Hindlimb muscle (tissue), 1 donor: ENCODE data around the gene MGAT4A. TPM values are rescaled to one million over a fixed set of nuclear protein-coding genes. Genes with fewer than 3 reads are reported as not detected.

Experiments
- DNase-seq: peaks from one replicate; pipeline ENCODE4 v3.0.0-alpha.2; 2013
- polyA plus RNA-seq: library from polyadenylated mRNA; unstranded; fragments of 120-200 nt; gene quantifications from one replicate; pipeline ENCODE4 v1.2.1, GENCODE V29; 2013; ENCODE audit not compliant: insufficient read length

MGAT4A gene
- polyA plus RNA-seq, 1 donor: 4.8 TPM

DNA sequence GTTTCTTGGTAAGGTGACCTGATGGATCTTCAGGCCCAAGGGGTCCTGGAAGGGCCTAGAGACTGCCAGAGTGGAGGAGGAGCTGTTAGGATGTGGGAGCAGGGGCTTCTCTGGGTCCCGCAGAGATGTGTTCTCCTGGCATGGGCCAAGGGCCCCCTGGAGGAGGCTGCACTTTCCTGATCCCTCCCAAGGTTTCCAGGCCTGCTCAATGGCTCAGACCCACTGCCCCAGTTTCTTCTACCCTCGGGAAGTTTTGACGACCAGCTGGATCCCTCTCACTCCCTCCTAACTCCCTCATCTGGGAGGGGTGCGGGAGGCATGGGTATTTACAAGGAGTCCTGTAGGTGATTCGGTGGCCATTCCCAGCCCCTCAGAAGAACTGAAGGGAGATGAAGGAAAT is 158.7 kb downstream of the MGAT4A start:
- no peak for DNase-seq

DNA sequence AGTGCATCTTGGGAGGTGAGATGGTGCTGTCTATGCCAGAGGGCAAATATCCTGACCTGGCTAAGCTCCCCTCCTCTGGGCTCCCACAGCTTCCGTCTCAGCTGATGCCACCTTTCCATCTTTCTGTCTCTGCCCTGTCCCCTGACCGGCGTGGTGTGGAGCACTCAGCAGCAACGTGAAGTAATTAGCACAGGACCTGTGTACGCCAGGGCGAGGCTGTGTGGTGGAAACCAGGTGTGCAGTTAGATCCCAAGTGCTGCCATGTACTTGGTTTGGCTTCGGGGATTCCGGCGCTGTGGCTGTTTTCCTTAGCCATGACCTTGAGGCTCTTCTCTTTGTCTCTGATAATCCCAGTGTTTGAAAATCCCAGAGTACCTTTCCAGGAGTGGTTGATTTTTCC is 159.1 kb downstream of the MGAT4A start:
- no peak for DNase-seq

DNA sequence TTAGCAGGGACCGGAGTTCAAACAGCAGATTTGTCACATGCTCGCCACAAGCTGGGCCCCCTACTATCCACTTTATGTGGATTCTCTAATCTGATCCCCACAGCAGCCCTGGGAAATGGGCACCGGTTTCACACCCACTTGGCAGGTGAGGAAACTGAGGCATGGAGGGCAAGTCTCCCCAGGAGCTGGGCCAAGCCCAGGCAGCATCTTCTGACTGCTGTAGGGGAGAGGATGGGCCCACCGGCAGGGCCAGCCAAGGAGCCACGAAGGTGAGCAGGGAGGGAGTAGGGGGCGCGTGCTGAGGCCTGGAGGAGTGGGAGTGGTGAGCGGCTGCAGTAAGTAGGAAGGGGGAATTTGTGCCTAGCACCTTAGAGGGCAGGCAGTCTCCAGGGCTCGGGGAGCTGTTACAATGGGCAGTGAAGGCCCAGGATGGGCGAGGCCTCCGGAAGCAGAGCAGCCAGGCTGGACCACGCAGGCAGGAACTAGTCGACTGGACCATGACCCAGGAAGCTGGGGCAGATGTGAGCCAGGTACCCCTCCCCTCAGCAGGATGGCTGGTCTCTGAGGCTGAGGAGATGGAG is 159.7 kb downstream of the MGAT4A start:
- DNase-seq: no peak

DNA sequence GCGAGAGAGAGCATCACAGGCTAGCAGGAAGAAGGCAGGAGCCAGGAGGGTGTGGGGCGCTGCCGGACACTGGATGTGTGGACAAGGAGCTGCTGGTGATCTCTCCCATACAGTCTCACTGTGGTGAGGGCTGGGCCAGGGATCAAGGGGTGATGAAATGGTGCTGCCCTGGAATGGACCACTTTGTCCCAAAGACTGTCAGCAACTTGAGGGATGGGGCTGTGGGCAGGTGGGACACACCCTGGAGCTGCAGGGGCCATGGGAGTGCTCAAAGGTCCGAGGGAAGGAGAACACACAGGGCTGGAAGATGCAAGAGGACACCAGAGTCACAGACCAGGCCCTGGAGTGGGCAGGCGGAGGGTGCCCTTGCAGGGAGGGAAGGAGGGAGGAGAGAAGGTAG is 160.6 kb downstream of the MGAT4A start:
- no peak for DNase-seq

DNA sequence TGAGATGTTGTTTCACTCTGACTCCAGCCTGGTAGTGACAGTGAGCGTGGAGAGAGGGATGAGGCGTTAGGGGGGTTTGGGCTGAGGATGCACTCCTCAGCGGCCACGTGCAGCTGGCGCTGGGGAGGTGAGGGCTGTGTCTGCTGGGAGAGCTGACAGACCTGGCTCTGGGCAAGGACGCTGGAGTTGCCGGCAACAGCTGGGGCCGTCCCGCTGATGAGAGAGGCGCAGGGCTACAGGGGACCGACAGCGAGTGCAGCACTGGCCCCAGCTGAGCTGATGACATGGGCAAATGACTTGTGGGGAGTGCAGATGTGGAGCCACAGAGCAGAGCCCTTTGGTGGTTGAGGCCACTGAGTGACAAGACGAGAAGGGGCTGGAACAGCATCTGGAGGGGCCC is 161.0 kb downstream of the MGAT4A start:
- DNase-seq: no peak

DNA sequence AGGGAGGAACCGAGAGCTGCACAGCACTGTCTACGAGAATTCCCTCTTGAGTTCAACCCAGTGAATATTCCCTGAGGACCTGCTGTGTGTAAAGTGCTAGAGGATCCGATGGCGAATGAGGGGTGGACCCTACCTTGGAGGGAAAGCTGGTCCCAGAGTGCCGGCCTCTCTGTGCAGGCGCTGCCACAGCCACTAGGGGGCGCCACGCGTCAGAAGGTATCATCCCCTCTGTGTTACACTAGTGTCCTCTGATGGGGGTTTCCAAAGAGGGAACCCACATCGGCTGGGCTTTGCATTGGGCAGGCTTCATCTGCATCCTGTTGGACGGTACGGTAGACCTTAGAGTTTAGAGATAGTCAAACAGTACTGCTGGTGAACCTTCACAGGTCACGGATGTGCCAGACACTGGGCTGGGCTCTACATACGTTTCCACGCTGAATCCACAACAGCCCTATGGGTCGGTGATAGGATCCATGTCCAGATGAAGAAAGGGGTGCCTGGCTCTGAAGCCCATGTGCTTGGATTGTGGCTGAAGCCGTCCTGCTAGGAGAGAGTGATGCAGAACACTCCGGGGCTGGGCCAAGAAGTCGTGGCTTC is 161.6 kb downstream of the MGAT4A start:
- DNase-seq: peak; percentile 5

Other genes starting within 250 kb of the MGAT4A start
- 41.0 TPM for gene COA5, start 122.6 kb downstream of the MGAT4A start, polyA plus RNA-seq
- 25.5 TPM for gene UNC50, start 122.5 kb downstream of the MGAT4A start, polyA plus RNA-seq
- gene CRACDL, start 205.1 kb upstream of the MGAT4A start, polyA plus RNA-seq: 2.0 TPM